GM12801 (cell line): Measurements from ENCODE around the gene MRPL28.

Source experiments
- CTCF ChIP-seq: IDR thresholded peaks from one replicate; pipeline ENCODE4 v1.5.1; 2011; ENCODE audit warnings: control low read depth; ENCODE audit not compliant: insufficient read length; ENCODE audit errors: extremely low read depth

MRPL28 gene

GRCh38 chr16:349211-349610, 21.1 kb downstream of the MRPL28 start:
- TF ChIP-seq CTCF = no peak

GRCh38 chr16:347203-347602, 23.1 kb downstream of the MRPL28 start:
- TF ChIP-seq CTCF = no peak

- no peak for TF ChIP-seq CTCF
Observed at GRCh38 chr16:346587-346986, 23.8 kb downstream of the MRPL28 start.

GRCh38 chr16:345772-346171, 24.6 kb downstream of the MRPL28 start:
- TF ChIP-seq CTCF = no peak

- TF ChIP-seq CTCF = no peak
Observed at GRCh38 chr16:342455-343213, 27.7 kb downstream of the MRPL28 start.

GRCh38 chr16:340370-341091, 29.8 kb downstream of the MRPL28 start:
- TF ChIP-seq CTCF = no peak

- no peak for TF ChIP-seq CTCF
Observed at GRCh38 chr16:339680-340079, 30.7 kb downstream of the MRPL28 start.
